ENCODE data around the gene ARHGAP15. TPM values are rescaled to one million over a fixed set of nuclear protein-coding genes. Genes with fewer than 3 reads are reported as not detected.

The ARHGAP15 gene
- polyA plus RNA-seq, 1 experiment: not detected

DNA sequence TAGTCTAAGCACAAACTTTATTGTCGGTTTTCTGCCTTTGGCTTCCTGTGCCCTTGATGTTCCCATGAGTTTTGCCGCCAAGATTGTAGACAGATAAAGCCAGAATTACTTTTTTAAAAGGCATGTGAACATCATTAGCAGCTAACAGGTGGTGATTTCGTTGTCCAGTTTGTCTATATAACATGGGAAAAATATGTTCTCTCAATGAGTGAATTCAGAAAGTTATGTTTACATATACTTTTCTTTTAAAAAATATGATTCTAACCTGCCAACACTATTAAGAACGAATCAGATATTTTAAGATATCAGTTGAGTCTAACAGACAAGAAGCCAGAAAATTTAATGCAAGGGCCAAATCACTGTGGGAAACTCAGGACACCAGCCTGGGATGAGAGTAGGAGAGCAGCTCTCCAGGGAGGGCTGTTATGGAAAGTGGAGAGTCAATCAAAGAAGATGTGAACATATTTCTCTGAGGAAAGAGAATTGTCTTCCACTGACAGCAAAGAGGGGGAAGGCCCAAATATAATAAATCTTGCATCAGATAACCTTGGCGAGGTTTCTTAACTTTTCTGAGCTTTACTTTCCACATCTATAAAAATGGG, 311.3 kb downstream of the ARHGAP15 start:
- no peak overlapping the region for H3K4me3 ChIP-seq (ENCODE audit: low read depth, low read length)
- ChIA-PET POLR2A (no interaction called here), CTCF (interaction anchor here (1.4 kb wide), 1 partner anchor 9 kb away, joined by 5 read pairs; no protein-coding TSS in a partner anchor)
- H3K27me3 ChIP-seq (ENCODE audit: control insufficient read depth, insufficient read depth, low read length): no peaks in the 10 kb centered on the region
- no peak for DNase-seq (ENCODE audit: low read depth)
- TF ChIP-seq CTCF (IDR thresholded peaks at IDR 0.05; ENCODE audit: insufficient read depth, low read depth, low read length): no peak
- H3K36me3 ChIP-seq (ENCODE audit: control insufficient read depth, insufficient read depth, low read length): no peaks in the 10 kb centered on the region

DNA sequence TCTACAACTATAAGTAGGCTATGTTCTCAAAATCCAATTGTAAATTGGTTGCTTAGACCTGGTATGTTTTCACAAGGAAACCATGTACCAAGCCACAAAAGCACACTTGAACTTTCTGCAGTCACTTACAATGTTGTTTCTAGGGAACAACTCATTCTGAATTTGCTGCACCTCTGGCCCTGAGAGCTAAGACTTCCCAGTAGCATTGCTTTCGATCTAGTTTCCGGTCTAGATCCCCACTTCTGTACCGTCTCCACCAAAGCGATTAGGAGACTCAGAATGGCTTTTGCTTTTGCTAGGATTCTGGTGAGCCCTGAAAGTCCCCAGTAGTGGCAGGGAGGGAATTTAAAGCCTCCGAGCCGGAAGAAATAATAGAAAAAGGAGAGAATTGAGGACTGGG, 313.0 kb downstream of the ARHGAP15 start:
- Histone ChIP-seq H3K27me3 (ENCODE audit: control insufficient read depth, insufficient read depth, low read length) (no peaks in the 10 kb centered on the region), H3K36me3 (ENCODE audit: control insufficient read depth, insufficient read depth, low read length) (no peaks in the 10 kb centered on the region), H3K4me3 (ENCODE audit: low read depth, low read length) (no peak overlapping the region)
- TF ChIP-seq CTCF (IDR thresholded peaks at IDR 0.05; ENCODE audit: insufficient read depth, low read depth, low read length): no peak
- POLR2A ChIA-PET: no interaction called here
- DNase-seq (ENCODE audit: low read depth): no peak
- CTCF ChIA-PET: no interaction called here

- ChIA-PET POLR2A (no interaction called here), CTCF (no interaction called here)
- Histone ChIP-seq H3K36me3 (ENCODE audit: control insufficient read depth, insufficient read depth, low read length) (no peaks in the 10 kb centered on the region), H3K4me3 (ENCODE audit: low read depth, low read length) (no peak overlapping the region), H3K27me3 (ENCODE audit: control insufficient read depth, insufficient read depth, low read length) (no peaks in the 10 kb centered on the region)
- no peak for TF ChIP-seq CTCF (IDR thresholded peaks at IDR 0.05; ENCODE audit: insufficient read depth, low read depth, low read length)
- no peak for DNase-seq (ENCODE audit: low read depth)
These were observed 322.5 kb downstream of the ARHGAP15 start for GRCh38 chr2:143451642-143452281.

GRCh38 chr2:143452817-143453451, 323.7 kb downstream of the ARHGAP15 start:
- POLR2A ChIA-PET: no interaction called here
- Histone ChIP-seq H3K4me3 (ENCODE audit: low read depth, low read length) (no peak overlapping the region), H3K36me3 (ENCODE audit: control insufficient read depth, insufficient read depth, low read length) (no peaks in the 10 kb centered on the region), H3K27me3 (ENCODE audit: control insufficient read depth, insufficient read depth, low read length) (no peaks in the 10 kb centered on the region)
- no peak for TF ChIP-seq CTCF (IDR thresholded peaks at IDR 0.05; ENCODE audit: insufficient read depth, low read depth, low read length)
- CTCF ChIA-PET: no interaction called here
- DNase-seq (ENCODE audit: low read depth): no peak

DNA sequence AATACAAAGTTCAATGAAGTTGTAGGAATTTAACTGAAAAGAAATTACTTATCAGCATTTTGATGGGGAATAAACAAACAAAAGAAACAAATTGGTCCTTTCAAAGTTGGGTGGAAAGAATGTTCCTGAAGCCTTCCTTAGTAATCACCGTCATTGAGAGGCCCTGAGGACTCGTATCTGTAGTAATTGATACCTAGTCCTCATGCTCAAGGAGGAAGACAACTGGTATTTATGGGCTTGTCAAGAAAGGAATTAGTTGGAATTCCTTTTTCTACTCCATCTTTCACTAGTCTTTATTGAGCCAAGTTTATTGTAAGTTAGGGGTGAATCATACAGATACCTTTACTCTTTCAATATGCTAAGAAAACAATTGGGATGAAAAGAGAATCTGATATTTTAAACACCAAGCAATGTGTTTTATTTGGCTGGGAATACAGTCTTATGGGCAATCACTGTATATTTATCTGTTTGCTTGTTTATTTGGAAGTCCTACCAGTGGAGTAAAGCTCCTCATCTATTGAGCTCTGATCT, 324.8 kb downstream of the ARHGAP15 start:
- H3K36me3 ChIP-seq (ENCODE audit: control insufficient read depth, insufficient read depth, low read length): no peaks in the 10 kb centered on the region
- POLR2A ChIA-PET: no interaction called here
- CTCF ChIA-PET: no interaction called here
- DNase-seq (ENCODE audit: low read depth): no peak
- no peak overlapping the region for H3K4me3 ChIP-seq (ENCODE audit: low read depth, low read length)
- TF ChIP-seq CTCF (IDR thresholded peaks at IDR 0.05; ENCODE audit: insufficient read depth, low read depth, low read length): no peak
- H3K27me3 ChIP-seq (ENCODE audit: control insufficient read depth, insufficient read depth, low read length): no peaks in the 10 kb centered on the region
